ENCODE results near the gene SORCS2. TPM values are rescaled to one million over a fixed set of nuclear protein-coding genes. Genes with fewer than 3 reads are reported as not detected.

Gene SORCS2
- total RNA-seq, 1 donor from 2014 or later, result 7.1 TPM

DNA sequence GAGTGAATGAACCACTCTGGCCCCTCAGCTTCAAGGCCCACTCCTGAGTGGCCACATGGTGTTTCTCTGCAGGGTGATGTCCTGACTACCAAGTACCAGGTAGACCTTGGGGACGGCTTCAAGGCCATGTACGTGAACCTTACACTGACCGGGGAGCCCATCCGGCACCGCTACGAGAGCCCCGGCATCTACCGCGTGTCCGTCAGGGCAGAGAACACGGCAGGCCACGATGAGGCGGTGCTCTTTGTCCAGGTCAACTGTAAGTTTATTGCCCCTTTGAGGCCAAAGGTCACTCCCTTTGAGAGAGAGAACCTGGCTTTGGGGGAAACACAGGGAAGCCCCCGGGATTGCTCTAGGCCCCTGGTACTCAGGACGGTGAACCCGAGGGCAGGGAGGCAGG, 531.3 kb downstream of the SORCS2 start:
- H3K9me3 Mint-ChIP-seq, result peaks cover 6% of the 10 kb centered on the region
- H3K36me3 Mint-ChIP-seq, result no peaks in the 10 kb centered on the region
- no peaks in the 10 kb centered on the region for H3K4me1 Mint-ChIP-seq
- peaks cover 27% of the 10 kb centered on the region for H3K27me3 Mint-ChIP-seq (ENCODE audit: low read depth)
- no peak overlapping the region for H3K27ac Mint-ChIP-seq
- no peak for DNase-seq (ENCODE audit: low spot score in 2 of 2, unreplicated experiment in 2 of 2)
- no peak for TF ChIP-seq CTCF (IDR thresholded peaks at IDR 0.05; ENCODE audit: unreplicated experiment)
- H3K4me3 Mint-ChIP-seq, result no peak overlapping the region

DNA sequence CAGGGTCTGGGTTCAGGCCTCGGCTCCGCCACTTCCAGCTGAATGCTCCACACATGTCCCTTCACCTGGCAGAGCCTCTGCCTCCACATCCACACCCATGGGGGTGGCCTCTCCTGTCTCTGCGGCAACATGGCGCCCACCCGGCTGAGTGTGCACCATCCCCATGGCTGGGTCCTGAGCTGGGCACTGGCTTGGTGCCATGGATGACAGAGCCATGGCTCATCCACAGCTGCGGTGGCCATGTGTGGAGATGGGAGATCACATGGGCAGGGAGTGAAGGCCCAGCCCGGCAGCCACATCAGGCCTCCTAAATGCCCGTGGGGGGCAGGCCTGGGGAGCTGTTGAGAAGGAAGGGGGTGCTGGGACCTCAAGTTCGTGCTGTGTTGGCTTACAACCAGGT, 533.6 kb downstream of the SORCS2 start:
- no peak for DNase-seq (ENCODE audit: low spot score in 2 of 2, unreplicated experiment in 2 of 2)

DNA sequence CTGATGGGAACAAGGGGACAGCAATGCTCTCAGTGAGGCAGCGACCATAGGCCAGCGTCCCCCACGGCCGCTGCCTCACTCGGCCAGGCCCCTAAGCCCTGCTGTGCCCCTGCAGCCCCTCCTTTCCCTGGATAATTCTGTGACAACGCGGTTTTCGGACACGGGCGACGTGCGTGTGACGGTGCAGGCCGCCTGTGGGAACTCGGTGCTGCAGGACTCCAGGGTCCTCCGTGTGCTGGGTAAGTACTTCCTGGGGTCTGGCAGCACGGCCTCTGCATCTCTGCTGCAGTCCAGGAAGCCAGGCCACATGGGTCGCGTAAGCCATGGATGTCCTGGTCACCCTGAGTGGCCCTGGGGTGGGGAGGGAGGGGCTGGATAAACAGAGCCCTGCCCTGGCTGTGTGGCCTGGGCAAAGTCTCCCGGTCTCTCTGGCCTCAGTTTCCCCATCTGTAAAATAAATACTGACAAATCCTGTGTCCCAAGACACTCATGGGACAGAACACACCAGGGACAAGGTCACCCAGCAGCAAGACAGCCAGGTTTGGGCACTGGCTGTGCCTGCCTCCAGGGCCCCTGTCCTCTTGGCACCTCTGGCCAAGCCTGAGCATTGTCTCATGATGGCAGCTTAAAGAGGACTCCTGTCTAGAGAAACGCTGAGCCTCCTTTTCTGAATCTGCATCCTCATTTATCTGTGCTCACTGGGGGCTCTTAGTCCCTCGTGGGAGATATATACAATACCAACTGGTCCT, 534.5 kb downstream of the SORCS2 start:
- peaks cover 6% of the 10 kb centered on the region for H3K9me3 Mint-ChIP-seq
- no peaks in the 10 kb centered on the region for H3K4me1 Mint-ChIP-seq
- no peak for DNase-seq (ENCODE audit: low spot score in 2 of 2, unreplicated experiment in 2 of 2)
- no peak for TF ChIP-seq CTCF (IDR thresholded peaks at IDR 0.05; ENCODE audit: unreplicated experiment)
- H3K27ac Mint-ChIP-seq, result no peak overlapping the region
- H3K27me3 Mint-ChIP-seq (ENCODE audit: low read depth), result peaks cover 6% of the 10 kb centered on the region
- no peaks in the 10 kb centered on the region for H3K36me3 Mint-ChIP-seq
- no peak overlapping the region for H3K4me3 Mint-ChIP-seq

More for the DNA sequence above, 533.6 kb downstream of the SORCS2 start:
- H3K9me3 Mint-ChIP-seq, result peaks cover 6% of the 10 kb centered on the region
- H3K27ac Mint-ChIP-seq, result no peak overlapping the region
- H3K27me3 Mint-ChIP-seq (ENCODE audit: low read depth), result peaks cover 10% of the 10 kb centered on the region
- no peaks in the 10 kb centered on the region for H3K36me3 Mint-ChIP-seq
- H3K4me1 Mint-ChIP-seq, result no peaks in the 10 kb centered on the region
- TF ChIP-seq CTCF (IDR thresholded peaks at IDR 0.05; ENCODE audit: unreplicated experiment), result no peak
- H3K4me3 Mint-ChIP-seq, result no peak overlapping the region

DNA sequence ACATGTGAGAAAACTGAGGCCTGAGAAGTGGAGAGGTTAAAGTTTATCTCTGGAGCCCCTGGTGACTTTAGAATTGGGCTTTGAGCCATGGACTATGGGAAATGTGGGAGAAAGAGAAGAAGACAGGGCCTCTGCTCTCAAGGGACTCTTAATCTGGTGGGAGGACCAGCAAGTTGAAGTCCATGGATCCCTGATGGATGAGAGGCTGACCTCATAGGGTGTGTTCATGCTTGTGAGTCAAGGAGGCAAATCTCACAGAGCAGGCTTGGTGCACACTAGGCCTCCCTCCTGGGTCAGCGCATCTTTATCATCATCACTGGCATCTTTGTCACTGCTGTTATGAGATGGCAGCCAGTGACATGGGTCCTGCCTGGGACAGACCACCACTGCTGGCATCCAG, 535.4 kb downstream of the SORCS2 start:
- no peak for TF ChIP-seq CTCF (IDR thresholded peaks at IDR 0.05; ENCODE audit: unreplicated experiment)
- Mint-ChIP-seq H3K27ac (no peak overlapping the region), H3K36me3 (no peaks in the 10 kb centered on the region), H3K27me3 (ENCODE audit: low read depth) (peaks cover 11% of the 10 kb centered on the region), H3K4me3 (no peak overlapping the region), H3K4me1 (no peaks in the 10 kb centered on the region), H3K9me3 (peaks cover 6% of the 10 kb centered on the region)
- no peak for DNase-seq (ENCODE audit: low spot score in 2 of 2, unreplicated experiment in 2 of 2)

- no peaks in the 10 kb centered on the region for H3K36me3 Mint-ChIP-seq
- H3K27ac Mint-ChIP-seq, result no peak overlapping the region
- H3K27me3 Mint-ChIP-seq (ENCODE audit: low read depth), result peaks cover 14% of the 10 kb centered on the region
- no peaks in the 10 kb centered on the region for H3K4me1 Mint-ChIP-seq
- DNase-seq (ENCODE audit: low spot score in 2 of 2, unreplicated experiment in 2 of 2), result no peak
- no peak for TF ChIP-seq CTCF (IDR thresholded peaks at IDR 0.05; ENCODE audit: unreplicated experiment)
- H3K9me3 Mint-ChIP-seq, result no peaks in the 10 kb centered on the region
- H3K4me3 Mint-ChIP-seq, result no peak overlapping the region
Measured at GRCh38 chr4:7731437-7731836, 539.1 kb downstream of the SORCS2 start.

Measured in mesothelial cell of epicardium (in vitro differentiated cells).